GM21717 (cell line): ENCODE results near the gene TNS1.

Experiments
- ATAC-seq: cut with Tn5 transposase; IDR thresholded peaks from one replicate; pipeline ENCODE4 v1.9.1; 2021; ENCODE audit warnings: mild to moderate bottlenecking, moderate library complexity; ENCODE audit not compliant: unreplicated experiment

TNS1 gene

GRCh38 chr2:217755027-217755745 lies 247.6 kb downstream of the TNS1 start:
- no peak for ATAC-seq

- no peak for ATAC-seq
Observed at GRCh38 chr2:217753460-217754200, 249.2 kb downstream of the TNS1 start.

GRCh38 chr2:217752714-217753459 lies 249.9 kb downstream of the TNS1 start:
- no peak for ATAC-seq

- no peak for ATAC-seq
Observed at GRCh38 chr2:217751952-217752351, 250.8 kb downstream of the TNS1 start.

- ATAC-seq, result no peak
Observed at GRCh38 chr2:217751192-217751591, 251.6 kb downstream of the TNS1 start.
